Parathyroid adenoma (tissue), 2 donors: ENCODE data around the gene IMMP2L.

ENCODE experiments used
- H2AFZ ChIP-seq: fragments of 300-600 bp; sonication (generic); one replicate; pipeline ENCODE4 v1.7.0; 2017; ENCODE audit warnings: antibody characterized with exemption, mild to moderate bottlenecking
- H3K27ac ChIP-seq: fragments of 300-600 bp; sonication (generic); one replicate; pipeline ENCODE4 v1.7.0; 2017
- H3K27me3 ChIP-seq: fragments of 300-600 bp; sonication (generic); one replicate; pipeline ENCODE4 v1.7.0; 2017; ENCODE audit warnings: low read length; ENCODE audit not compliant: control insufficient read depth, insufficient read depth
- H3K36me3 ChIP-seq: fragments of 300-600 bp; sonication (generic); one replicate; pipeline ENCODE4 v1.7.0; 2017; ENCODE audit warnings: low read length; ENCODE audit not compliant: control insufficient read depth, insufficient read depth
- H3K4me1 ChIP-seq: fragments of 300-600 bp; sonication (generic); one replicate; pipeline ENCODE4 v1.7.0; 2017; ENCODE audit warnings: control low read depth
- H3K4me2 ChIP-seq: fragments of 300-600 bp; sonication (generic); one replicate; pipeline ENCODE4 v1.7.0; 2017; ENCODE audit warnings: low read length
- H3K4me3 ChIP-seq: fragments of 300-600 bp; sonication (generic); one replicate; pipeline ENCODE4 v1.7.0; 2017; ENCODE audit warnings: low read depth, low read length
- H3K79me2 ChIP-seq: fragments of 300-600 bp; sonication (generic); one replicate; pipeline ENCODE4 v1.7.0; 2017; ENCODE audit warnings: control low read depth
- H3K9ac ChIP-seq: fragments of 300-600 bp; sonication (generic); one replicate; pipeline ENCODE4 v1.7.0; 2017; ENCODE audit warnings: mild to moderate bottlenecking
- H3K9me3 ChIP-seq: fragments of 300-600 bp; sonication (generic); one replicate; pipeline ENCODE4 v1.7.0; 2017; ENCODE audit warnings: low read length; ENCODE audit not compliant: control insufficient read depth
- TF ChIP-seq, protein P1 (sequence below): fragments of 300-600 bp; sonication (generic); IDR thresholded peaks from one replicate; pipeline ENCODE4 v1.7.0; 2017; ENCODE audit warnings: antibody characterized with exemption, mild to moderate bottlenecking
- donor health status: primary hyperparathyroidism.

IMMP2L gene

DNA sequence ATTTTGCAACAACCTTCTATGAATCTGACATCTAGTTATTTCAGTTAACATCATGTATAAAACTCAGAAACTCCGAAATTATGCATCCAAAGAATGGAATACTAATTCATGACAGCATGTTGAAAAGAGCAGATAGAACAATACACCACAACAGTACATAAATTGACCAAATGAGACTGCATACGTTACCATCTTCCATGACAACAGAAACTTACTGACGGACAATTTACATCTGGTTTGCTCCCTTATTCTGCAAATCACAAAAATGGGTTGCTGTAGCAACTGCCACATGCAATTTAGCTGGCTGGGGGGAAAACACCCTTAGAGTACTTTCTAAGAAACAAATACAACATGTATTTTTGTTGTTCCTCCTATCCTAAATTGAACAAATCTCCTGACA, 457.0 kb downstream of the IMMP2L start:
- H3K9ac ChIP-seq = no peak overlapping the region
- TF ChIP-seq, protein P1, sequence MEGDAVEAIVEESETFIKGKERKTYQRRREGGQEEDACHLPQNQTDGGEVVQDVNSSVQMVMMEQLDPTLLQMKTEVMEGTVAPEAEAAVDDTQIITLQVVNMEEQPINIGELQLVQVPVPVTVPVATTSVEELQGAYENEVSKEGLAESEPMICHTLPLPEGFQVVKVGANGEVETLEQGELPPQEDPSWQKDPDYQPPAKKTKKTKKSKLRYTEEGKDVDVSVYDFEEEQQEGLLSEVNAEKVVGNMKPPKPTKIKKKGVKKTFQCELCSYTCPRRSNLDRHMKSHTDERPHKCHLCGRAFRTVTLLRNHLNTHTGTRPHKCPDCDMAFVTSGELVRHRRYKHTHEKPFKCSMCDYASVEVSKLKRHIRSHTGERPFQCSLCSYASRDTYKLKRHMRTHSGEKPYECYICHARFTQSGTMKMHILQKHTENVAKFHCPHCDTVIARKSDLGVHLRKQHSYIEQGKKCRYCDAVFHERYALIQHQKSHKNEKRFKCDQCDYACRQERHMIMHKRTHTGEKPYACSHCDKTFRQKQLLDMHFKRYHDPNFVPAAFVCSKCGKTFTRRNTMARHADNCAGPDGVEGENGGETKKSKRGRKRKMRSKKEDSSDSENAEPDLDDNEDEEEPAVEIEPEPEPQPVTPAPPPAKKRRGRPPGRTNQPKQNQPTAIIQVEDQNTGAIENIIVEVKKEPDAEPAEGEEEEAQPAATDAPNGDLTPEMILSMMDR = no peak
- H3K27ac ChIP-seq = no peak overlapping the region
- no peaks in the 10 kb centered on the region for H3K36me3 ChIP-seq
- no peak overlapping the region for H2AFZ ChIP-seq
- H3K79me2 ChIP-seq = no peaks in the 10 kb centered on the region
- H3K4me3 ChIP-seq = no peak overlapping the region
- no peak overlapping the region for H3K4me2 ChIP-seq
- H3K4me1 ChIP-seq = peaks cover 6% of the 10 kb centered on the region
- no peaks in the 10 kb centered on the region for H3K27me3 ChIP-seq
- no peaks in the 10 kb centered on the region for H3K9me3 ChIP-seq

DNA sequence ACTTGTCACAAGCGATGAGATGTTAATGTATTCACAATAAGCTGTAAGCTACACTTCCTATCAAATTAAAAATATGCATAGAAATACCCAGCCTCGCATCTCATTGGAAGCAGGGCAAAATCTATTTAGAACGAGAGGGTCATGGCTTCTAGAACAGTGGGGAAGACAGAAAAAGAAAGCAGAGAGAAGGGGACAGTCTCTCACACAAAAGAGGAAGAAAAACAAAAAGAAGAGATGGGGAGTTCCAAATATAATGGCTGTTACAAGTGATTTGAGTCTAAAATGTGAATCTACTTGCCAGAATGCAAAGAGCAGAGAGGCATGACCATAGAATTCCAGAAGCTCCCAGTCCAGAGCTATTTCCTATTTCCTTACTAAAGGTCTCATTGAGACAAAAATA, 457.6 kb downstream of the IMMP2L start:
- no peaks in the 10 kb centered on the region for H3K79me2 ChIP-seq
- H3K36me3 ChIP-seq = no peaks in the 10 kb centered on the region
- H3K9ac ChIP-seq = no peak overlapping the region
- H3K4me2 ChIP-seq = no peak overlapping the region
- no peak overlapping the region for H3K27ac ChIP-seq
- no peaks in the 10 kb centered on the region for H3K9me3 ChIP-seq
- TF ChIP-seq, protein P1 = no peak
- no peaks in the 10 kb centered on the region for H3K27me3 ChIP-seq
- H3K4me3 ChIP-seq = no peak overlapping the region
- H3K4me1 ChIP-seq = peaks cover 6% of the 10 kb centered on the region
- no peak overlapping the region for H2AFZ ChIP-seq

DNA sequence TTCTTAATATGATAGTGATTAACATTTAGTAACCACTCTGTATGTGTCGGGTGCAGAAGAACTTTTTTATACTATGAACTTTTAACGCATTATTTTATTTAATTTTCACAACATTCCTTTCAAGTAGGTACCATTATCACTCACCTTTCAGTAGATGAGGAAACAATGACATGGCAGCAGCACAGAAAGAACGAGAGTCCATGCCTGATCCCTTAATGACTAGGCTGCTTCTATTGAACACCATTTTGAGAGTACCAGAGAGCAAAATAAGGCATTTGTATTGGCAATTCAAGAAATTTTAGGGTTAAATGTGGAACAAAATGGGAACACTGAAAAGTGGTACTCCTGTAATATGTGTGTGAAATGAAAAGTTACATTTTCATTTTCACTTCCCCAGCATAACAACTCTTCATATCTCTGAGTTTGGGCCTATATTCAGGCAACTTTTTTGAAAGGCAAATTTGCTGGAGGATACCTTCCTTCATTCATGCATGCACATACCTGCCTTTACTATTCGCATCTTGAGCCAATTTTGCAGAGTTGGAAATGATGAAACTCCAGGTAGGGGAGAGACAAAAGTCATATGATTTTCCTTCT, 458.5 kb downstream of the IMMP2L start:
- no peaks in the 10 kb centered on the region for H3K9me3 ChIP-seq
- no peak overlapping the region for H2AFZ ChIP-seq
- no peaks in the 10 kb centered on the region for H3K79me2 ChIP-seq
- TF ChIP-seq, protein P1 = no peak
- no peak overlapping the region for H3K27ac ChIP-seq
- no peak overlapping the region for H3K4me2 ChIP-seq
- no peak overlapping the region for H3K9ac ChIP-seq
- H3K4me3 ChIP-seq = no peak overlapping the region
- H3K36me3 ChIP-seq = no peaks in the 10 kb centered on the region
- peaks cover 6% of the 10 kb centered on the region for H3K4me1 ChIP-seq
- H3K27me3 ChIP-seq = no peaks in the 10 kb centered on the region

DNA sequence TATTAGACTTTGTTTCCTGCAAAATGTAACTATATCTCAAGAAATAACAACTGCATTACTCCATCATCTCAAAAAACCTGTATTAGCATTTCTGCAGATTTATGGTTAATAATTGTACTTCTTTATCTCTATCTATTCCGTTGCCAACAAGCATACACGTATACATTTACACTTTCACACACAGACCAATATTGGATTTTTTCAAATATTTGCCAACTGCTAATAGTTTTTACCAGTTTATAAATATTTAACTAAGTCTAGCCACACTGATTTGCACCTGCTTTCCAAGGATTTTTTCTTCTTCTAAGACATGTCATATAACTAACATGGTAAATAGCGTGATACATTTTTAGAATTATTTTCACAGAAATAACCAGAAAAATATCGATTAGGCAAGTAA, 459.2 kb downstream of the IMMP2L start:
- Histone ChIP-seq H3K4me2 (no peak overlapping the region), H3K36me3 (no peaks in the 10 kb centered on the region), H3K27me3 (no peaks in the 10 kb centered on the region), H3K9me3 (no peaks in the 10 kb centered on the region), H3K9ac (no peak overlapping the region), H3K79me2 (no peaks in the 10 kb centered on the region), H2AFZ (no peak overlapping the region), H3K4me3 (no peak overlapping the region), H3K4me1 (peaks cover 6% of the 10 kb centered on the region), H3K27ac (no peak overlapping the region)
- TF ChIP-seq, protein P1 = no peak
